ENCODE results near the gene FIBCD1.

Gene FIBCD1

GRCh38 chr9:130952065-130952762 lies 13.2 kb upstream of the FIBCD1 start:
- DNase-seq = no peak

DNA sequence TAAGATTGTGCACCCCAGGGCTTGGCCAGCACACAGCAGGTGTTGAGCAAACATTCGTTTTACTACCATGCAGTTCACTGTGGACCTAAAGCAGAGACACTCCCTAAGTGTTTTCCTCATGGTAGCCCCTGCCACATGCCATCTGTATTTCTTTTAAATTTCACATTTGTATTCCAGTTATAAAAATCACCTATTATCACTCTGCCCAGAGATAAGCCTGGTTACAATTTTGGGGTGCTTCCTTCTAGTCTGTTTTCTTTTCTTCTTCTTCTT lies 10.9 kb upstream of the FIBCD1 start:
- no peak for DNase-seq

GRCh38 chr9:130949188-130950038 lies 10.4 kb upstream of the FIBCD1 start:
- no peak for DNase-seq

DNA sequence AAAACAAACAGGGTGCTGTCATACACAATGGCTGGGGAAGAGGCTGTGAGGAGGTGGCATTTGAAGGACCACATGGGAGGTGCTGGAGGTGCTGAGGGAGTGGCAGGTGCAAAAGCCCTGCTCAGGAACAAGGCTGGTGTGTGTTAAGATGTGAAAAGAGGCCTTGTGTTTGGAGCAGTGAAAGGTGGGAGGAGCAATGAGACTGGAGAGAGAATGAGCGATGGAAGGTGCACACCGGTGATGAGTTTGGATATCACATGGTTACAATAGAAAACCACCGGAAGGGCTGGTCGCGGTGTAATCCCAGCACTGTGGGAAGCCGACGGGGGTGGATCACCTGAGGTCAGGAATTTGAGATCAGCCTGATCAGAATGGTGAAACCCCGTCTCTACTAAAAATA lies 9.2 kb upstream of the FIBCD1 start:
- no peak for DNase-seq

- DNase-seq = no peak
These were observed 8.6 kb upstream of the FIBCD1 start for GRCh38 chr9:130947618-130948140.

DNA sequence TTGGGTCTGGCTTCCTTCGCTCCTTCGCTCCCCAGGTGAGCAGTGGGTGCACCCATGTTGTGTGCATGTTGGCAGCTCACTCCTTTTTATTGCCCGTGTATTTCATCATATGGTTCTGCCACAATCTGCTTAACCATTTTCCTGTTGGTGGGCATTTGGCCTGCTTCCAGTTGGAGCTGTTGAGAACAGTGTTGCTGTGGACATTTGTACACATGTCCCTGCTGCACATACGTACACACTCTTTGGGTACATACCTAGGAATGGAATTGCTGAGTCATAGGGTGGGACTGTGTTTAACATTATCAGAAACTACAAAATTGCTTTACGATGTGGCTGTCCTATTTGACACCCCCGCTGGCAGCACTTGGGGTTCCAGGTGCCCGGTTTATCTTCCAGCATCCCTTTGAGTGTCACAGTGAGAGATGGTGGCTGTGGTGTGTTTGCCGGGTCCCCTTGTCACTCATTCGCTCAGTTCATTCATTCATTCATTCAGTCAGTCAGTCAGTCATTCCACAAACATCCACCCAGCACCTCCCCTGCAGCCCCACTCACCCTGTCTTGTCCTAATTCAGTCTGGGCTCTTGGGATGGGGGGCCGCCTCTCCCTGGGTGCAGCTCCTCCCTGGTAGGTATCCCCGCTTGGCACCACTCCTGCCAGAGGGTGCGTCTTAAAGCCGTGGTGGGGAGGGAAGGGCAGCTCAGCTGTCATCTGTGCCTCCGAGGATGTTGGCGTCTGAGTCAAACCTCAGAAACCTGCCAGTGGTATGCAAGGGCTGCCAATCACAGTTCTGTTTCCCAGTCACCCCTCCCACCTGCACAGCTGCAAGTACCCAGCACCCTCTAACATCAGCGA lies 7.9 kb upstream of the FIBCD1 start:
- DNase-seq = no peak

DNA sequence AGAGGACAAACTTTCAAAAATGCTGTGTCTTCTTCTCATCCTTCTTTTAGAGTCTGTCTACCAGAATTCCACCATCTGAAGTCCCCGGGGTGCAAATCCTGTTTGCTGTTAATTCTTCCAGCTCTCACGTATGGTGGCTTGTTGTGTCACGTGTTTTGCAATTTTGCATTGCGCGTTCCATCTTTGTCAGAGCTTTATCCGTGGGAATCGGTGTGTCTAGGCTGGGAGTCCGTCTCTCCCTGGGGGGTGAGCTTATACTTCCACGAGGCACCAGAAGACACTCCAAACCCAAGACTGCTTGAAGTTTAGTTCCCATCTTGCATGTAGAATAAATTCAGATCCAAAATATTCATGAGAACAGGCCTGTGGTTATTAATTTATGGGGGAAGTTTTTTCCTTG lies 6.1 kb upstream of the FIBCD1 start:
- DNase-seq = no peak

- DNase-seq = no peak
These were observed 5.5 kb upstream of the FIBCD1 start for GRCh38 chr9:130944510-130945058.

- no peak for DNase-seq
These were observed 4.7 kb upstream of the FIBCD1 start for GRCh38 chr9:130943777-130944176.

DNA sequence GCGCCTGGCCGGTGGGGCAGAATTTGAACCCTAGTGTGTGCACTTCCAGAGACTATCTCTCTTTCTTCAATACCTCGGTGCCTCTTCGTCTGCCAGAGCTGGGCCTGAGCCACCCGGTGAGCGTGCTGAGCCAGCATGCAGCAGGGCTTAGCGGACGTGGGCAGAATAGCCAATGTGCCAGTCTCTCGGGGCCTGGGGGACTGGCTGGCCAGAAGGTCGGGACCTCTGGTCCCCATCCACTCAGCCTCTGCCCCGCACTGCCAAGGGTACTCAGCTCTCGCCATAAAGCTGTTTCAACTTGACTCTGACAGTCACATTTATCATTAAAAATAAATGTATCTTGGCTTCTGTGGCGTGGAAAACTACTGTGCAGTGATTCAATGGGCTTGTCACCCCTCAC lies 4.2 kb upstream of the FIBCD1 start:
- DNase-seq = no peak

- DNase-seq = no peak
These were observed 3.6 kb upstream of the FIBCD1 start for GRCh38 chr9:130942679-130943078.

DNA sequence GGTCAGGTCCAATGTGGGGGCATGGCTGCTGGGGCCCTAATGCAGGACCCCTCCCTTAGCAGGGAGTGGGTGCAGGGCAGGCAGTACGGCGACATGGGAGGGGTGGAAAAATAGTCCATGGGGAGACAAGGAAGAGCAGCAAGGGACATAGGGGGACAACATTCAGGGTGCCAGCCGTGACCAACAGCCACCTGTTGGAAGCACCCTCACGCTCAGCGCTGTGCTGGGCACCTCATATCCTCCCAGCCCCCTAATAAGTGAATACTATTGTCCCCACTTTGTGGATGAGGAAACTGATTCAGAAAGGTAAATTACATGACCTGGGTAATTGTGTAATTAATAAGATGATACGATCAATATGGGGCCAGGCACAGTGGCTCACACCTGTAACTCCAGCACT lies 3.0 kb upstream of the FIBCD1 start:
- DNase-seq = no peak

- DNase-seq = no peak
These were observed 1.9 kb upstream of the FIBCD1 start for GRCh38 chr9:130940693-130941576.

DNA sequence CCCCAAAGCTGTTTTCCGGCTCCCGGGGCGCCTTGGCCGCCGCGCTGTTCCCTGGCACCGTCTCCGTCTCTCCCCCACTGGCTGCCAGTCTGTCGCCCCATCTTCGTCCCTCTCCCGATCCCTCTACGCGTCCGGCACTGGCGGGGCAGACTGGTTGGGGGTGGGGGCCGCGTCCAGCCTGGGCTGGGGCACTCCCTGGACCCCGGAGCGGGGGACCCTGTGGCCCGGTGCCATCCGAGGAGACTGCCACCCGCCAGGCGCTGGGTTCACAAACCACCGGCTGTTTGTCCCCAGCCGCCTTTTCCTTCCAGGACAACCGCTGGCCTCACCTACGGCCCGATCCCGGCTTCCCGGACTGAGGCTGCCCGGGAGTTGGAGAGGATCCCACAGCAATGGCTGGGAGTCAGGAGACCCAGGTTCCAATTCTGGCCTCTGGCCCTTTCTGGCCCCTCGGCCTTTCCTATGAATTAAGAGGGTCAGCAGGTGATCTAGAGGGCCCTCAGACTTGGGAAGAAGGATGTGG lies 1.0 kb upstream of the FIBCD1 start:
- no peak for DNase-seq

GRCh38 chr9:130939405-130940026 lies 469 bp upstream of the FIBCD1 start:
- no peak for DNase-seq

DNA sequence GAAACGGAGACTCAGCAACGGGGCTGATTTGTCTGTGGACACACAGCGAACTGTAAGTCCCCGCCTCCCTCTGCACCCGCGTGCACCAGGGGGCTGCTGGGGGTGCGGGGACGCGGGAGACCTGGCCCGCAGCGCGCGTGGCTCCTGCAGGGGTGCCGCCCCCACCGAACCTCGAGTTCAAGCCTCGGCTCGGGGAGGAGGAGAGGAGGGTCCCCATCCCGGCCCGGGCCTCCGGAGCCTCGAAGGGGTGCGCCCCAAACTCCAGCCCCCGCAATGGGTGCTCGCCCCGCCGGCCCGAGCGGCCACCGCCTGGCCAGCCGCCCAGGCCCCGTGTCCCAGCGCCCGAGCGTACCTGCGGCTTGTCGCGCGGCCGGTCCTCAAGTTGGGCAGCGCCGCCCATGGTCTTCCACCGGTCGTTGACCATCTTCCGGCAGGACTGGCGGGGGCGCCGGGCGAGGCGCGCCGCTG lies 829 bp downstream of the FIBCD1 start:
- DNase-seq = no peak

DNA sequence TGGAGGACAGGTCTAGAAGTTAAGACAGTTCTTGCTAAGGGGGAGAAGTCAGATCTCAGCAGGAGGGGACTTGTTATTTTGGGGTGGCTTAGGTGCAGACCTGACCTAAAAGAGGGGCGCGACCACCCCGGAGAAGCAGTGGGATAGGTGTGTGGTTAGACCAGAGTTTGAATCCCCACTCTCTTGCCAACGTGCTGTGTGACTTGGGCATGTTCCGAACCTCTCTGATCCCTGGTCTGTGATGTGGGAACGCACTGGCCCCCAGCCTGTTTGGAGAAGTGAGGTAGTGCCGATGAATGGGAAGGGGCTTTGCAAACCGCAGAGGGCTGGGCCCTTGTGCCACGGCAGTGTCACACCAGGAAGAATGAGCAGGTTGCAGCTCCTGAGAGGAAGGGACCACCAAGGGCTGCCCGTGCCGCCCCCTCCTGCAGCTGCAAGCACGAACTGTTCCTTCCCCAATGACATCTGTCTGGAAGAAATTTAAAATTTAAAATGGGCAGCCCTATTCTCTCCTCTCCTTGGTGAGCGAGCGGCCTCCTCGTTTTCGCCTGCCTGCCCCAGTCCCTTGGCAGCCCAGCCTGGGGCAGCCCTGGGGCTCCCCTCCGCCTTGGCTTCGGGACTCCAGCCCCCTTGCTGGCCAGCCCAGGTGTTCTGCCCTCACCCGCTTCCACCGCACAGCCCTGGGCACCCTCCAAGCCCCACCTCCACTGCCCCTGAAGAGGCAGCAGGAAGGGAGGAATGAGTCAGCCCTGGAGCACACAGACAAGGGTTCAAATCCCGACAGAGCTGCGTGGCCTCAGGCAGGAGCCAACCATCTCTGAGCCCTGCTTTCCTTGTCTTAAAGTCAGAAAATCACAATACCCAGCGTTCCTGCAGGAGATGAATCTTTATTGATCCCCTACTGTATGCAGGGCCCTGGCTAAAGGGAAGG lies 1.6 kb downstream of the FIBCD1 start:
- no peak for DNase-seq

GRCh38 chr9:130936285-130937117 lies 2.5 kb downstream of the FIBCD1 start:
- DNase-seq = no peak

GRCh38 chr9:130935648-130936271 lies 3.3 kb downstream of the FIBCD1 start:
- DNase-seq = no peak
